ENCODE results near the gene TCF12.
A peak's percentile ranks its signal among the peaks of the same experiment; 100 is the strongest.

TCF12 gene

GRCh38 chr15:57217778-57218598, 299.5 kb downstream of the TCF12 start:
- H3K27me3 ChIP-seq (ENCODE audit: insufficient read depth, low read length): no peaks in the 10 kb centered on the region
- H3K36me3 ChIP-seq (ENCODE audit: insufficient read depth, low read length): no peaks in the 10 kb centered on the region
- H3K9ac ChIP-seq (ENCODE audit: low read length): peak overlapping the region; percentile 17; the same call in 1 of the 2 replicates
- TF ChIP-seq EZH2 (IDR thresholded peaks at IDR 0.05; ENCODE audit: borderline replicate concordance, low read length): no peak
- no peak for TF ChIP-seq CTCF (IDR thresholded peaks at IDR 0.05; ENCODE audit: low read length)
- peaks cover 54% of the 10 kb centered on the region for H3K79me2 ChIP-seq (ENCODE audit: insufficient read depth, low read length)
- peak overlapping the region; percentile 52 for H3K4me2 ChIP-seq (ENCODE audit: low read length)
- H3K4me3 ChIP-seq (ENCODE audit: low read depth, low read length, poor library complexity, severe bottlenecking): peak overlapping the region; percentile 3
- peak overlapping the region; percentile 50 for H3K27ac ChIP-seq (ENCODE audit: low read depth, low read length, poor library complexity, severe bottlenecking)
- H3F3A ChIP-seq (ENCODE audit: insufficient read depth, low read length): no peaks in the 10 kb centered on the region; the same call in 1 of the 2 replicates
- no peaks in the 10 kb centered on the region for H3K9me3 ChIP-seq (ENCODE audit: low read length)
- H2AFZ ChIP-seq (ENCODE audit: low read length): no peak overlapping the region
- peaks cover 69% of the 10 kb centered on the region for H3K4me1 ChIP-seq (ENCODE audit: insufficient read depth, low read length, severe bottlenecking)
- no peaks in the 10 kb centered on the region for H4K20me1 ChIP-seq (ENCODE audit: insufficient read depth, low read length)
- H3K9me2 ChIP-seq (ENCODE audit: low read depth, low read length): no peaks in the 10 kb centered on the region

- no peak overlapping the region for H3K9ac ChIP-seq (ENCODE audit: low read length)
- H3K4me1 ChIP-seq (ENCODE audit: insufficient read depth, low read length, severe bottlenecking): peaks cover 70% of the 10 kb centered on the region
- no peaks in the 10 kb centered on the region for H4K20me1 ChIP-seq (ENCODE audit: insufficient read depth, low read length)
- H3K79me2 ChIP-seq (ENCODE audit: insufficient read depth, low read length): peaks cover 61% of the 10 kb centered on the region
- no peak overlapping the region for H3K4me2 ChIP-seq (ENCODE audit: low read length)
- TF ChIP-seq CTCF (IDR thresholded peaks at IDR 0.05; ENCODE audit: low read length) (no peak), EZH2 (IDR thresholded peaks at IDR 0.05; ENCODE audit: borderline replicate concordance, low read length) (no peak)
- H2AFZ ChIP-seq (ENCODE audit: low read length): no peak overlapping the region
- no peaks in the 10 kb centered on the region for H3K27me3 ChIP-seq (ENCODE audit: insufficient read depth, low read length)
- peak overlapping the region; percentile 50 for H3K27ac ChIP-seq (ENCODE audit: low read depth, low read length, poor library complexity, severe bottlenecking)
- no peak overlapping the region for H3K4me3 ChIP-seq (ENCODE audit: low read depth, low read length, poor library complexity, severe bottlenecking)
- H3K36me3 ChIP-seq (ENCODE audit: insufficient read depth, low read length): no peaks in the 10 kb centered on the region
- no peaks in the 10 kb centered on the region for H3K9me2 ChIP-seq (ENCODE audit: low read depth, low read length)
- no peaks in the 10 kb centered on the region for H3K9me3 ChIP-seq (ENCODE audit: low read length)
- no peaks in the 10 kb centered on the region; the same call in 1 of the 2 replicates for H3F3A ChIP-seq (ENCODE audit: insufficient read depth, low read length)
These were observed 300.6 kb downstream of the TCF12 start for GRCh38 chr15:57218826-57219576.

GRCh38 chr15:57220205-57220604, 301.8 kb downstream of the TCF12 start:
- no peaks in the 10 kb centered on the region for H3F3A ChIP-seq (ENCODE audit: insufficient read depth, low read length)
- no peak overlapping the region for H3K4me2 ChIP-seq (ENCODE audit: low read length)
- no peaks in the 10 kb centered on the region for H3K9me2 ChIP-seq (ENCODE audit: low read depth, low read length)
- H3K27me3 ChIP-seq (ENCODE audit: insufficient read depth, low read length): no peaks in the 10 kb centered on the region
- no peaks in the 10 kb centered on the region for H3K36me3 ChIP-seq (ENCODE audit: insufficient read depth, low read length)
- no peak overlapping the region for H3K9ac ChIP-seq (ENCODE audit: low read length)
- H3K4me3 ChIP-seq (ENCODE audit: low read depth, low read length, poor library complexity, severe bottlenecking): no peak overlapping the region
- H2AFZ ChIP-seq (ENCODE audit: low read length): no peak overlapping the region
- no peaks in the 10 kb centered on the region for H4K20me1 ChIP-seq (ENCODE audit: insufficient read depth, low read length)
- peaks cover 66% of the 10 kb centered on the region for H3K4me1 ChIP-seq (ENCODE audit: insufficient read depth, low read length, severe bottlenecking)
- TF ChIP-seq EZH2 (IDR thresholded peaks at IDR 0.05; ENCODE audit: borderline replicate concordance, low read length): no peak
- TF ChIP-seq CTCF (IDR thresholded peaks at IDR 0.05; ENCODE audit: low read length): no peak
- no peaks in the 10 kb centered on the region for H3K9me3 ChIP-seq (ENCODE audit: low read length)
- H3K79me2 ChIP-seq (ENCODE audit: insufficient read depth, low read length): peaks cover 65% of the 10 kb centered on the region
- no peak overlapping the region for H3K27ac ChIP-seq (ENCODE audit: low read depth, low read length, poor library complexity, severe bottlenecking)
